ENCODE results near the gene ENTPD1. TPM values are rescaled to one million over a fixed set of nuclear protein-coding genes. Genes with fewer than 3 reads are reported as not detected.
A peak's percentile ranks its signal among the peaks of the same experiment; 100 is the strongest.

The ENTPD1 gene
- total and polyA plus RNA-seq, 10 of the 15 experiments (the other 5 are each of a cell fraction or from before 2014, with no cell fraction given): 110 to 413 (median 161) TPM

GRCh38 chr10:95759233-95759826, 3.4 kb downstream of the ENTPD1 start:
- ChIA-PET SMC1A (ENCODE audit: uncharacterized antibody, unreplicated experiment) (interaction anchor here (1.1 to 12.3 kb wide), 7 partner anchors 14 to 105 kb away, joined by 3 to 547 read pairs (median 86); partner anchors contain the start of gene TCTN3), CTCF (interaction anchor here (0.7 to 9.9 kb wide), 6 partner anchors 25 to 79 kb away, joined by 3 to 187 read pairs (median 68); partner anchors contain the start of gene TCTN3), POLR2A (interaction anchor here (0.7 to 10.1 kb wide), 8 partner anchors 8 to 512 kb away, joined by 3 to 313 read pairs (median 83); partner anchors contain the start of genes BLNK and TCTN3), RAD21 (ENCODE audit: unreplicated experiment) (interaction anchor here (0.9 to 11.1 kb wide), 7 partner anchors 24 to 77 kb away, joined by 3 to 374 read pairs (median 78); partner anchors contain the start of gene TCTN3)
- peak overlapping the region; percentile 70 for H3K4me3 ChIP-seq
- no peaks in the 10 kb centered on the region for H4K20me1 ChIP-seq (ENCODE audit: control insufficient read depth, insufficient read depth)
- in situ Hi-C loops (cut with MboI) (loop anchor here (10.0 kb wide), 1 partner anchor 465 kb away; the partner anchor contains the start of gene PDLIM1), intact Hi-C loops (cut with micrococcal nuclease; ENCODE audit: unreplicated experiment) (loop anchor here (10.0 kb wide), 1 partner anchor 465 kb away; the partner anchor contains the start of gene PDLIM1)
- peaks cover 9% of the 10 kb centered on the region for H3K9me3 ChIP-seq (replicated peaks; ENCODE audit: control insufficient read depth, insufficient read depth, low read length)
- H3K27me3 ChIP-seq (replicated peaks in 1 of 2; ENCODE audit: control insufficient read depth in 2 of 2, insufficient read depth in 2 of 2, low read length in 1 of 2): no peaks in the 10 kb centered on the region
- H3K79me2 ChIP-seq (ENCODE audit: control insufficient read depth, insufficient read depth, low read length): peaks cover 89% of the 10 kb centered on the region
- peaks cover 0 to 11% of the 10 kb centered on the region in 2 experiments; a peak in 3 of 4 replicates for H3K36me3 ChIP-seq (ENCODE audit: control insufficient read depth in 2 of 2, insufficient read depth in 2 of 2, low read length in 1 of 2)
- H3K4me1 ChIP-seq (ENCODE audit: control insufficient read depth, insufficient read depth, low read length): peaks cover 24% of the 10 kb centered on the region
- peak overlapping the region; percentile 79 for H3K9ac ChIP-seq (ENCODE audit: control insufficient read depth, insufficient read depth, low read length)
- 47% methylated on average over 3 of the region's 3 CpGs for WGBS (ENCODE audit: insufficient coverage, insufficient replicate concordance, low lambda C conversion rate, missing lambda C conversion rate)
- peak overlapping the region; percentile 96 for H3K27ac ChIP-seq (ENCODE audit: control insufficient read depth, insufficient read depth)
- H2AFZ ChIP-seq (ENCODE audit: control insufficient read depth, low read depth, low read length): no peak overlapping the region
- FAIRE-seq (no peak), DNase-seq (ENCODE audit: low read depth, low spot score) (no peak), ATAC-seq (peak; percentile 0; the same call in 1 of the 3 replicates)
- BruUV-seq (replicated peaks): no TSS peak
- peak overlapping the region; percentile 90 for H3K4me2 ChIP-seq (ENCODE audit: control insufficient read depth, insufficient read depth)
- TF ChIP-seq ZNF207 (IDR thresholded peaks at IDR 0.05; ENCODE audit: borderline replicate concordance) (no peak), RAD51 (IDR thresholded peaks at IDR 0.05) (no peak), SMAD5 (IDR thresholded peaks at IDR 0.05; ENCODE audit: low read depth) (0 out of 2 replicates have a peak, but pooled peaks have one; percentile 2), GATAD2B (conservative IDR thresholded peaks at IDR 0.05; ENCODE audit: low read depth) (no peak), SMC3 (IDR thresholded peaks at IDR 0.05; ENCODE audit: borderline replicate concordance, low read length) (no peak), TAF1 (IDR thresholded peaks at IDR 0.05; ENCODE audit: borderline replicate concordance, low read depth, low read length) (no peak), RFX5 (IDR thresholded peaks at IDR 0.05; ENCODE audit: low read depth, low read length) (no peak), PAX5 (IDR thresholded peaks at IDR 0.05; ENCODE audit: borderline replicate concordance, low read depth, low read length) (no peak), HDGF (IDR thresholded peaks at IDR 0.05) (no peak), MEF2A (IDR thresholded peaks at IDR 0.05; ENCODE audit: insufficient read depth, low read depth, low read length) (no peak), WRNIP1 (IDR thresholded peaks at IDR 0.05; ENCODE audit: borderline replicate concordance, low read depth, low read length) (no peak), CEBPB (IDR thresholded peaks at IDR 0.05; ENCODE audit: borderline replicate concordance in 1 of 2, low read depth in 2 of 2, low read length in 2 of 2) (no peak), CHD1 (IDR thresholded peaks at IDR 0.05; ENCODE audit: low read depth, low read length) (no peak), BRCA1 (IDR thresholded peaks at IDR 0.05; ENCODE audit: low read depth, low read length) (no peak), ZNF217 (IDR thresholded peaks at IDR 0.05) (no peak), BHLHE40 (IDR thresholded peaks at IDR 0.05; ENCODE audit: borderline replicate concordance in 1 of 2, low read depth in 2 of 2, low read length in 1 of 2) (no peak), CBX3 (IDR thresholded peaks at IDR 0.05; ENCODE audit: borderline replicate concordance, low read depth) (no peak), PML (IDR thresholded peaks at IDR 0.05; ENCODE audit: low read length) (no peak), USF2 (IDR thresholded peaks at IDR 0.05; ENCODE audit: borderline replicate concordance, low read depth, low read length) (no peak), CREM (IDR thresholded peaks at IDR 0.05; ENCODE audit: low read depth) (no peak)
- TF ChIP-seq, protein P1, sequence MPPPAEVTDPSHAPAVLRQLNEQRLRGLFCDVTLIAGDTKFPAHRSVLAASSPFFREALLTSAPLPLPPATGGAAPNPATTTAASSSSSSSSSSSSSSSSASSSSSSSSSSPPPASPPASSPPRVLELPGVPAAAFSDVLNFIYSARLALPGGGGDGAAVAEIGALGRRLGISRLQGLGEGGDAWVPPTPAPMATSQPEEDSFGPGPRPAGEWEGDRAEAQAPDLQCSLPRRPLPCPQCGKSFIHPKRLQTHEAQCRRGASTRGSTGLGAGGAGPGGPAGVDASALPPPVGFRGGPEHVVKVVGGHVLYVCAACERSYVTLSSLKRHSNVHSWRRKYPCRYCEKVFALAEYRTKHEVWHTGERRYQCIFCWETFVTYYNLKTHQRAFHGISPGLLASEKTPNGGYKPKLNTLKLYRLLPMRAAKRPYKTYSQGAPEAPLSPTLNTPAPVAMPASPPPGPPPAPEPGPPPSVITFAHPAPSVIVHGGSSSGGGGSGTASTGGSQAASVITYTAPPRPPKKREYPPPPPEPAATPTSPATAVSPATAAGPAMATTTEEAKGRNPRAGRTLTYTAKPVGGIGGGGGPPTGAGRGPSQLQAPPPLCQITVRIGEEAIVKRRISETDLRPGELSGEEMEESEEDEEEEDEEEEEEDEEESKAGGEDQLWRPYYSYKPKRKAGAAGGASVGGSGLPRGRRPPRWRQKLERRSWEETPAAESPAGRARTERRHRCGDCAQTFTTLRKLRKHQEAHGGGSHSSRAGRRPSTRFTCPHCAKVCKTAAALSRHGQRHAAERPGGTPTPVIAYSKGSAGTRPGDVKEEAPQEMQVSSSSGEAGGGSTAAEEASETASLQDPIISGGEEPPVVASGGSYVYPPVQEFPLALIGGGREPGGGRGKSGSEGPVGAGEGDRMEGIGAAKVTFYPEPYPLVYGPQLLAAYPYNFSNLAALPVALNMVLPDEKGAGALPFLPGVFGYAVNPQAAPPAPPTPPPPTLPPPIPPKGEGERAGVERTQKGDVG (CRISPR knock-in tag; IDR thresholded peaks at IDR 0.05): peak; percentile 66; the same call in 1 of the 2 replicates
